Left ventricle myocardium inferior (tissue), 1 donor: ENCODE data around the gene AP3B1. TPM values are rescaled to one million over a fixed set of nuclear protein-coding genes. Genes with fewer than 3 reads are reported as not detected.

Source experiments
- DNase-seq: peaks from one replicate; pipeline ENCODE4 v3.0.0-alpha.2; 2020
- H3K27ac ChIP-seq: fragments of 200-600 bp; replicated peaks from 2 replicates; pipeline ENCODE4 v1.8.0; 2021
- H3K27me3 ChIP-seq: fragments of 200-600 bp; 2 replicates; pipeline ENCODE4 v1.8.0; 2021; ENCODE audit warnings: low read depth
- H3K36me3 ChIP-seq: fragments of 200-600 bp; 2 replicates; pipeline ENCODE4 v1.8.0; 2021
- H3K4me1 ChIP-seq: fragments of 200-600 bp; 2 replicates; pipeline ENCODE4 v1.8.0; 2021
- H3K4me3 ChIP-seq: fragments of 200-600 bp; 2 replicates; pipeline ENCODE4 v1.8.0; 2021; ENCODE audit warnings: mild to moderate bottlenecking, moderate library complexity
- H3K9me3 ChIP-seq: fragments of 200-600 bp; replicated peaks from 2 replicates; pipeline ENCODE4 v1.8.0; 2021
- intact Hi-C: fragments of 100-400 bp; cut with micrococcal nuclease; formaldehyde crosslinking; loops from one replicate; pipeline ENCODE4 v1.11.0; 2022
- total RNA-seq: library from RNA; stranded (reverse); fragmentation: NEBNext Ultra II Directional; extraction: Animal tissue kit (Norgen Biotek cat#: 25700); gene quantifications from one replicate; pipeline ENCODE4 v1.2.1, GENCODE V29; 2021
- TF ChIP-seq, protein P1 (sequence below): fragments of 200-600 bp; IDR thresholded peaks from 2 replicates; pipeline ENCODE4 v1.8.0; 2021; ENCODE audit warnings: antibody characterized with exemption, mild to moderate bottlenecking, borderline replicate concordance
- donor health status: DM: no; HTN: yes; CAD: no; lungs with severe emphysema.

The AP3B1 gene
- total RNA-seq, 1 donor from 2014 or later: 22.0 TPM

DNA sequence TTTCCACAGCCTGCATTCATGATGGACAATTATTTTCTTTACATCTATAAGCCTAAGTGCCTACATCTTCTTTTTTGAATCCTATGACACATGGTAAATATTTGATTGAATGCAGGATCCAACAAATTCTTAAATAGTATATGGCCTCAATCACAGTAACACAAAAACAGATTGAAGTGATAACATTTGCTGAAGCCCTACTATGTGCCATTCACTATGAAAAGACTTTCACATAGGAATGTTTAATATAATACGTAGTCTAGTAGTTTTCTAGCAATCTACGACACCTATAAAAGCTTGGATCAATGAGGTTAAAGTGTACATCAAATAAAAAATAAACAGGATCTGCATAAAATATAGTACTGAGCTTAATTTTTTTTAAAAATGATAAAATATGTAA, 231.0 kb downstream of the AP3B1 start:
- H3K27me3 ChIP-seq: no peaks in the 10 kb centered on the region
- H3K27ac ChIP-seq: no peak overlapping the region
- no peaks in the 10 kb centered on the region for H3K4me1 ChIP-seq
- no peak overlapping the region for H3K4me3 ChIP-seq
- peaks cover 19% of the 10 kb centered on the region for H3K9me3 ChIP-seq
- TF ChIP-seq, protein P1, sequence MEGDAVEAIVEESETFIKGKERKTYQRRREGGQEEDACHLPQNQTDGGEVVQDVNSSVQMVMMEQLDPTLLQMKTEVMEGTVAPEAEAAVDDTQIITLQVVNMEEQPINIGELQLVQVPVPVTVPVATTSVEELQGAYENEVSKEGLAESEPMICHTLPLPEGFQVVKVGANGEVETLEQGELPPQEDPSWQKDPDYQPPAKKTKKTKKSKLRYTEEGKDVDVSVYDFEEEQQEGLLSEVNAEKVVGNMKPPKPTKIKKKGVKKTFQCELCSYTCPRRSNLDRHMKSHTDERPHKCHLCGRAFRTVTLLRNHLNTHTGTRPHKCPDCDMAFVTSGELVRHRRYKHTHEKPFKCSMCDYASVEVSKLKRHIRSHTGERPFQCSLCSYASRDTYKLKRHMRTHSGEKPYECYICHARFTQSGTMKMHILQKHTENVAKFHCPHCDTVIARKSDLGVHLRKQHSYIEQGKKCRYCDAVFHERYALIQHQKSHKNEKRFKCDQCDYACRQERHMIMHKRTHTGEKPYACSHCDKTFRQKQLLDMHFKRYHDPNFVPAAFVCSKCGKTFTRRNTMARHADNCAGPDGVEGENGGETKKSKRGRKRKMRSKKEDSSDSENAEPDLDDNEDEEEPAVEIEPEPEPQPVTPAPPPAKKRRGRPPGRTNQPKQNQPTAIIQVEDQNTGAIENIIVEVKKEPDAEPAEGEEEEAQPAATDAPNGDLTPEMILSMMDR: no peak
- DNase-seq: no peak
- H3K36me3 ChIP-seq: peaks cover 13% of the 10 kb centered on the region
- intact Hi-C loops: no loop called here

DNA sequence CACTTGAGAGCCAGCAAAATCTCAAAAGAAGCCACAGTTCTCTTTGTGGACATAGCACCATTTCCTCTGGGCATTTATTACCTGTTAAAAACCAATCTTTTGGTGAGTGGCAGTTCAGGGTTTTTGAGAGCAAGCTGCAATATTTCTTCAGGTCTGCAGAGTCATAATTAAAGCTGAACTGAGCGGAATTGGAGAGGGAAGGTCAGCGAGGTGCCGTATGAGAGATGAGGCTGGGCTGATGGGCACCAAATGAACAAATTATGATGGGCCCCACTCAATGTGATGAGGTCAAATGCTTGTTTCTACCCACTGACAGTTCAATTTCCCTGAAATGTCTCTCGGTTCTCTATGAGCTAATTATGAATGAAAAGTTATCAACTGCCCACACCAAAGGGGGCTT, 231.9 kb downstream of the AP3B1 start:
- Histone ChIP-seq H3K4me1 (no peaks in the 10 kb centered on the region), H3K36me3 (peaks cover 8% of the 10 kb centered on the region), H3K9me3 (peaks cover 11% of the 10 kb centered on the region), H3K4me3 (no peak overlapping the region), H3K27me3 (no peaks in the 10 kb centered on the region), H3K27ac (no peak overlapping the region)
- DNase-seq: no peak
- intact Hi-C loops: no loop called here
- TF ChIP-seq, protein P1: no peak

DNA sequence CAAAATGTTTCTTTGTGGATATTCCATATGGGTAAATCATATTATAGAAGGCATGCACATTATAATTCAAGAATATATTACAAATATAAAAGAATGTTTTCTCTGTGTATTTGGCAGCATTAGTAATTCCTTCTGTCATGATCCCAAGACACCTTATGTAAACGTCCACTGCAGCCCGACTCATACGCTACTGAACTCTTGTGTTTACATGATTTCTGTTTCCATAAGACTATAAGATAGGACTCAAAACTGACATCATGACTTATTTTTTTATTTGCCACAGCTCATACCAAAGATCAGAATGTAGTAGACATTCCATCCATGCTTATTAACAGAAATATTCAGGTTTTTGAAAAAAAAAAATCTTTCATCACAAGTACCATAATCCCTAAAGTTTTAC, 234.1 kb downstream of the AP3B1 start:
- no peaks in the 10 kb centered on the region for H3K27me3 ChIP-seq
- TF ChIP-seq, protein P1: no peak
- H3K4me1 ChIP-seq: no peaks in the 10 kb centered on the region
- H3K36me3 ChIP-seq: no peaks in the 10 kb centered on the region
- H3K9me3 ChIP-seq: no peaks in the 10 kb centered on the region
- no peak overlapping the region for H3K4me3 ChIP-seq
- intact Hi-C loops: no loop called here
- no peak overlapping the region for H3K27ac ChIP-seq
- DNase-seq: no peak

DNA sequence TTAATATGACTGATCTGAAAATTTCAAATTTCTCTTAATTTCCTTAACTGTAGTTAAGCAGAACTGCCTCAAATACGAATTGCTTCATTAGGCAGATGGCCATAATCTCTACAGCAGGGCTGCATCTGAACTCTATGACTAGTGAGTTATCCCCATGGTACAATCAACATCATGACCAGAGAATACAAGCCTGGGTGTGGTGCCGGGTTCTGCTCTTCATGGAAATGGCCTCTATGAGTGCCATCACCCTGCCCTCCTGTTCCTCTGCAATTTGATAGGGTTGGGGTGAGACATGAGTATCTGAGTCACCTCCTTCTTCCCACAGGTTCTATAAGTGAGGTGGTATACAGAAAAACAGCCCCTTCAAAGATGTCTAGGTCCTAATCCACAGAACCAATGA, 235.9 kb downstream of the AP3B1 start:
- no peaks in the 10 kb centered on the region for H3K9me3 ChIP-seq
- TF ChIP-seq, protein P1: no peak
- no peaks in the 10 kb centered on the region for H3K4me1 ChIP-seq
- no peak overlapping the region for H3K27ac ChIP-seq
- no peak for DNase-seq
- H3K36me3 ChIP-seq: no peaks in the 10 kb centered on the region
- intact Hi-C loops: no loop called here
- H3K27me3 ChIP-seq: no peaks in the 10 kb centered on the region
- H3K4me3 ChIP-seq: no peak overlapping the region

DNA sequence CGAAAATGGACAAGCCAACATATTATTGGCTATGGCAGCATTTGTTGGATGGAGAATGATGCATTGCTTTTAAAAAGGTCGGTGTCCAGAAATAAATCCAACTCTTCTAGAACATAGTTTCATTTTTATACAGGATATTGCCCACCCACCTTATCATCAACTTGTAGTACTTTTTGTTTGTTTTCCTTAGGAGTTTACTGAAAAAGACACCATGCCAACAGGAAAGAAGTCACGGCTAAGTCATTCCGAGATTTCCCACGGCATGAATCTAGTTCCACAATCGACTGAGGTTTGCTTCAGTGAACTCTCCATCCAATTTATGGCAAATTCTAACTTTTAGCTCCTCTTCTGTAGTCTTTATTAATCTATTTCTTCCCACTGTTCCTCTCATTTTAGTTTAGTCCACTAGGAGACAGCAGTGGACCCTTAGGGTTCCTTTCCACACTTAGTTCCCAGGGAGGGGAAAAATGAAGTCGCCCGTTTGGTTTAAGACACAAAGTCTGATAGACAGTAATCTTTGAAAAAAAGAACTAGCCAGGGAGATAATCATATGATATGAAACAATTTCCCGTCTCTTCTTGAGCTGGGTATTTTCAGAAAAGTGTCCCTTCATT, 237.5 kb downstream of the AP3B1 start:
- no peaks in the 10 kb centered on the region for H3K27me3 ChIP-seq
- no peaks in the 10 kb centered on the region for H3K9me3 ChIP-seq
- no peak for DNase-seq
- no peaks in the 10 kb centered on the region for H3K4me1 ChIP-seq
- H3K27ac ChIP-seq: no peak overlapping the region
- intact Hi-C loops: no loop called here
- TF ChIP-seq, protein P1: no peak
- H3K4me3 ChIP-seq: no peak overlapping the region
- no peaks in the 10 kb centered on the region for H3K36me3 ChIP-seq

DNA sequence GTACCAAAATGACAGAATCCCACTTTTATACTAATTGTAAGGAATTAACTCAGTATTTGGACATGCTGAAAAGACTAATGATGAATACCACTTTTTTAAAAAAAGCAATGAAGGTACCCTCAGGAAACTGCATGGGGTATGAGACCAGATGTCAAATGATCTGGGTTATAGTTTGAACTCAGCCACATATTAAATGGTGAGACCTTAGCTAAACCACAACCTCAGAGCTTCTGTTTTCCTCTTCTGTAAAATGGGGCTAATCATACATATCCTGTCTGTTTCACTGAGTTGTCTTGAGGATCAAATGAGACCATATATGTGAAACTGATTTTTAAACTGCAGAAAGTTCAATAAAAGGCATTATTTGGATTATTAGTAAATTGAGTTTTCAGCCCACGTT, 238.4 kb downstream of the AP3B1 start:
- Histone ChIP-seq H3K36me3 (no peaks in the 10 kb centered on the region), H3K27me3 (no peaks in the 10 kb centered on the region), H3K4me3 (no peak overlapping the region), H3K9me3 (no peaks in the 10 kb centered on the region), H3K27ac (no peak overlapping the region), H3K4me1 (no peaks in the 10 kb centered on the region)
- TF ChIP-seq, protein P1: no peak
- intact Hi-C loops: no loop called here
- DNase-seq: no peak
